Stomach (tissue), 9 donors: ENCODE data around the gene FLYWCH1. TPM values are rescaled to one million over a fixed set of nuclear protein-coding genes. Genes with fewer than 3 reads are reported as not detected.

Experiments used
- DNase-seq, 2 donors: peaks; one replicate each; pipeline versions ENCODE4 v3.0.0 to v3.0.0-alpha.2; 2013 to 2019
- H3K27ac ChIP-seq, 5 donors: fragments of 200-600 bp in 4 of 5; sonication (generic) in 4 of 5; one replicate each; pipeline ENCODE4 v1.5.1; 2013 to 2019; ENCODE audit warnings: mild to moderate bottlenecking in 1 of 5, moderate library complexity in 1 of 5
- H3K27me3 ChIP-seq, 3 donors: fragments of 200-600 bp; sonication (generic); one replicate each; pipeline ENCODE4 v1.5.1; 2017 to 2019; ENCODE audit warnings: mixed run types in 1 of 3
- H3K36me3 ChIP-seq, 4 donors: fragments of 200-600 bp; sonication (generic); 1 replicate in 3 of 4; 2 replicates in 1 of 4; pipeline ENCODE4 v1.5.1; 2016 to 2019
- H3K4me1 ChIP-seq, 4 donors: fragments of 200-600 bp; sonication (generic); one replicate each; pipeline ENCODE4 v1.5.1; 2016 to 2019
- H3K4me3 ChIP-seq, 4 donors: fragments of 200-600 bp; sonication (generic) in 3 of 4; one replicate each; pipeline ENCODE4 v1.5.1; 2016 to 2019; ENCODE audit warnings: mild to moderate bottlenecking in 1 of 4
- H3K9me3 ChIP-seq, 4 donors: fragments of 200-600 bp; sonication (generic); one replicate each; pipeline ENCODE4 v1.5.1; 2016 to 2019
- CTCF ChIP-seq, 7 experiments: fragments of 450-650 bp in 4 of 7; fragments of 200-600 bp in 3 of 7; sonication (generic) in 3 of 7; IDR thresholded peaks; one replicate each; pipeline ENCODE4 v1.5.1; 2016 to 2019; ENCODE audit warnings: antibody characterized with exemption in 7 of 7, control low read depth in 2 of 7, mild to moderate bottlenecking in 1 of 7
- EP300 ChIP-seq: sonication (generic); formaldehyde crosslinking; IDR thresholded peaks from one replicate; pipeline ENCODE4 v1.6.1; 2017; ENCODE audit warnings: antibody characterized with exemption
- POLR2A ChIP-seq, 4 donors: fragments of 450-650 bp; IDR thresholded peaks; one replicate each; pipeline ENCODE4 v1.6.1; 2016; ENCODE audit warnings: antibody characterized with exemption in 4 of 4, control low read depth in 2 of 4, mild to moderate bottlenecking in 1 of 4, moderate library complexity in 1 of 4
- POLR2AphosphoS5 ChIP-seq, 3 donors: sonication (generic); formaldehyde crosslinking; IDR thresholded peaks; one replicate each; pipeline ENCODE4 v1.6.1; 2016; ENCODE audit warnings: antibody characterized with exemption in 3 of 3
- WGBS, 5 donors: extraction: QIAGEN DNeasy Blood & Tissue Kit in 3 of 5; methylation state at CpG; one replicate each; pipeline versions ENCODE4 v1.1.5 to v1.1.7; 2013 to 2018; 5-methylcytosine and 5-hydroxymethylcytosine counted together
- intact Hi-C: fragments of 100-400 bp; cut with DNase I; formaldehyde crosslinking; loops from one replicate; pipeline ENCODE4 v1.15.1; 2023; ENCODE audit warnings: low total_unique reads
- polyA plus RNA-seq, 3 donors: library from polyadenylated mRNA; stranded (reverse); fragments of 200-250 nt; gene quantifications; one replicate each; pipeline ENCODE4 v1.2.3, GENCODE V29; 2013
- total RNA-seq, 5 donors: library from RNA; depleted of rRNA; stranded (reverse); fragments of >200 nt; gene quantifications; one replicate each; pipeline versions ENCODE4 v1.1.0 to v1.2.3, GENCODE V29; 2014 to 2016
- donor health status: healthy with polysubstance abuse.
- donor health status: Bipolar disorder and iron deficiency.
- donor health status: healthy.

FLYWCH1 gene
- total and polyA plus RNA-seq, 8 donors = 8.1 to 121 (median 17.6) TPM

GRCh38 chr16:2955779-2956578 lies 44.2 kb downstream of the FLYWCH1 start:
- 28 to 45% (median 41%) methylated on average over 14 to 21 of the region's 21 CpGs for WGBS, 5 donors
- no peak overlapping the region for H3K27ac ChIP-seq

GRCh38 chr16:2956579-2956956 lies 44.8 kb downstream of the FLYWCH1 start:
- TF ChIP-seq POLR2AphosphoS5 (IDR thresholded peaks at IDR 0.05) = no peak
- TF ChIP-seq EP300 = no peak
- TF ChIP-seq CTCF (IDR thresholded peaks at IDR 0.05) = no peak
- no peak for TF ChIP-seq POLR2A (IDR thresholded peaks at IDR 0.05)
- no peak overlapping the region for H3K4me3 ChIP-seq
- no peaks in the 10 kb centered on the region for H3K36me3 ChIP-seq
- peaks cover 0 to 8% (median 0%) of the 10 kb centered on the region in 4 donors for H3K4me1 ChIP-seq
- intact Hi-C loops = no loop called here
- no peak overlapping the region for H3K27ac ChIP-seq
- DNase-seq = no peak
- H3K27me3 ChIP-seq = peaks cover 6 to 76% (median 41%) of the 10 kb centered on the region in 3 donors
- no peaks in the 10 kb centered on the region for H3K9me3 ChIP-seq
- 85 to 91% (median 86%) methylated on average over 9 to 11 of the region's 11 CpGs for WGBS, 5 donors

More at GRCh38 chr16:2955779-2956578, 44.2 kb downstream of the FLYWCH1 start:
- DNase-seq = no peak
- no peak for TF ChIP-seq POLR2A (IDR thresholded peaks at IDR 0.05)
- no peak for TF ChIP-seq EP300
- TF ChIP-seq CTCF (IDR thresholded peaks at IDR 0.05) = no peak
- no peak for TF ChIP-seq POLR2AphosphoS5 (IDR thresholded peaks at IDR 0.05)
- H3K36me3 ChIP-seq = no peaks in the 10 kb centered on the region
- peaks cover 0 to 8% (median 0%) of the 10 kb centered on the region in 4 donors for H3K4me1 ChIP-seq
- peaks cover 6 to 70% (median 38%) of the 10 kb centered on the region in 3 donors for H3K27me3 ChIP-seq
- H3K9me3 ChIP-seq = no peaks in the 10 kb centered on the region
- intact Hi-C loops = no loop called here
- H3K4me3 ChIP-seq = no peak overlapping the region

GRCh38 chr16:2959206-2959605 lies 47.5 kb downstream of the FLYWCH1 start:
- intact Hi-C loops = no loop called here
- DNase-seq = peak in 1 of 2 donors; percentile 48
- H3K27ac ChIP-seq = no peak overlapping the region
- H3K27me3 ChIP-seq = peaks cover 23 to 98% (median 60%) of the 10 kb centered on the region in 3 donors
- no peak overlapping the region for H3K4me3 ChIP-seq
- H3K36me3 ChIP-seq = no peaks in the 10 kb centered on the region
- WGBS, 5 donors = 22 to 48% (median 38%) methylated on average over 10 of the region's 10 CpGs
- no peaks in the 10 kb centered on the region for H3K9me3 ChIP-seq
- H3K4me1 ChIP-seq = peaks cover 16 to 25% (median 18%) of the 10 kb centered on the region in 4 donors
- no peak for TF ChIP-seq POLR2AphosphoS5 (IDR thresholded peaks at IDR 0.05)
- TF ChIP-seq POLR2A (IDR thresholded peaks at IDR 0.05) = no peak
- no peak for TF ChIP-seq EP300
- no peak for TF ChIP-seq CTCF (IDR thresholded peaks at IDR 0.05)

- H3K9me3 ChIP-seq = no peaks in the 10 kb centered on the region
- peaks cover 33 to 98% (median 60%) of the 10 kb centered on the region in 3 donors for H3K27me3 ChIP-seq
- DNase-seq = no peak
- H3K4me3 ChIP-seq = no peak overlapping the region
- peaks cover 27 to 37% (median 30%) of the 10 kb centered on the region in 4 donors for H3K4me1 ChIP-seq
- TF ChIP-seq POLR2A (IDR thresholded peaks at IDR 0.05) (no peak), CTCF (IDR thresholded peaks at IDR 0.05) (no peak), POLR2AphosphoS5 (IDR thresholded peaks at IDR 0.05) (no peak), EP300 (no peak)
- H3K36me3 ChIP-seq = no peaks in the 10 kb centered on the region
- intact Hi-C loops = no loop called here
- 64 to 66% (median 65%) methylated on average over 11 to 17 of the region's 17 CpGs for WGBS, 5 donors
- H3K27ac ChIP-seq = no peak overlapping the region
Measured at GRCh38 chr16:2960183-2961010, 48.7 kb downstream of the FLYWCH1 start.
